HG02852 (cell line): ENCODE results near the gene DAB2IP.

Experiments used
- ATAC-seq: cut with Tn5 transposase; IDR thresholded peaks from one replicate; pipeline ENCODE4 v1.9.1; 2021; ENCODE audit warnings: mild to moderate bottlenecking, moderate library complexity; ENCODE audit not compliant: unreplicated experiment

DAB2IP gene

DNA sequence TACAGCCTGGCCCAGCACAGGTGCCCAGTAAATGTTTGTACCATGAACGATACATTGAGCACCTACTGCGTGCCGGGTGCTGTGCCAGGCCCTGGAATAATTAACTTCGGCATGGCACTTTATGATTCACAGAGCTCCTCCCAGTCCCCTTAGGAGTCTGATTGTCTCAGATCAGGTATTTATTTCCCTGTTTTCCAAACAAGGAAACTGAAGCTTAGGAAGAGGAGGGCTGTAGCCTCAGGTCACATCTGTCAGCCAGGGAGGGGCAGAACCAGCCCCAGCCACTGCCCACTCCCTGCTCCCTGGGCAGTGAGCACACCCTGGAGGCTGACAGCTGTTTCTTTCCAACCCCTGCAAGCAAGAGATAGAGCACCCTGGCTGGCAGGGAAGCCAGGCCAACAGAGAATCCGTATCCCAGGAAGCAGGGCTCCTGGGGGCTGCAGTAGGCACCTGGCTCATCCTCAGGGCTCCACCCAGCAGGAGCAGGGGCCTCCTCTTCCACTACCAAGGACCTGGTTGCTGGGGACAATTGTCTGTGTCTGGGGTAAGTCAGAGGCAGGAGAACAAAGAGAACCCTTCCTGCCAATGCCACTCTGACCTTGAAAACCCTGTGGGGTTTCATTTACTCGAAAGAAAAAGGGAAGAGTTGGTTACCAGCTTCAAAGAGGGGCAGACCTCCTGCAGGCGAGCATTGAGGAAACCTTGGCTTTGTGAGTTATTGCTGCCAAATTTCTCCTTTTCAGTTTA, 69.0 kb downstream of the DAB2IP start:
- ATAC-seq = no peak

DNA sequence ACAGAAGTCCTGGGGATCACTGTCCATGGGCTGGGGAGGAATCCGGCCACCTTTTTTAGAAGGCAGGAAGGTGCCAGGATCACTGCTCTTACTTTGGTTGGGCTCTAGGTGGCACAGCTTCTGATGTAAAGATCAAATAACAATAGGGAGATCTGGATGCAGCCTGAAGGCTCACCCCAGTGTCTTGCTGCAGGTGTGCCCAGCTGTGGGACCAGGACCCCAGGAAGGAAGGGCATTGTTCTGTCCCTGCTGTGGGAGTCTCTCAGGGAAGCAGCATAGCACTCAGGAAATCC, 69.6 kb downstream of the DAB2IP start:
- ATAC-seq = no peak

DNA sequence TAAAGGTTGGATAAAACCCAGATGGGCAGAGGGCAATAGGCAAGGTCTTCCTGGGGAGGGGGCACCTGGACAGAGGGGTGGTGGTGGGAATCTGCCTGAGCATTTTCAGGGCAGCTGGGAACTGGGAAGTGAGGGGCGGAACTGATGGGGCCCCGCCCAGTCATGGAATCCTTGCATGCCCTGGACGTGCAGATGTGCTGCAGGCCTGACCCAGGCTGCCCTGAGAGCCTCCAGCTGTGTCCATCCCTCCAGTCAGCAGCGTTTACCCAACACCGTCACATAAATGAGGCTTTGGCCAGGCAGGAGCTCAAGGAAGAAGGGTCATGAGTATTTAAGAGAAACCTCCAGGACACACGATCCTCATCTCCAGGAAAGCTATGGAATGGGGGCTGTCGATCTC, 70.3 kb downstream of the DAB2IP start:
- no peak for ATAC-seq

DNA sequence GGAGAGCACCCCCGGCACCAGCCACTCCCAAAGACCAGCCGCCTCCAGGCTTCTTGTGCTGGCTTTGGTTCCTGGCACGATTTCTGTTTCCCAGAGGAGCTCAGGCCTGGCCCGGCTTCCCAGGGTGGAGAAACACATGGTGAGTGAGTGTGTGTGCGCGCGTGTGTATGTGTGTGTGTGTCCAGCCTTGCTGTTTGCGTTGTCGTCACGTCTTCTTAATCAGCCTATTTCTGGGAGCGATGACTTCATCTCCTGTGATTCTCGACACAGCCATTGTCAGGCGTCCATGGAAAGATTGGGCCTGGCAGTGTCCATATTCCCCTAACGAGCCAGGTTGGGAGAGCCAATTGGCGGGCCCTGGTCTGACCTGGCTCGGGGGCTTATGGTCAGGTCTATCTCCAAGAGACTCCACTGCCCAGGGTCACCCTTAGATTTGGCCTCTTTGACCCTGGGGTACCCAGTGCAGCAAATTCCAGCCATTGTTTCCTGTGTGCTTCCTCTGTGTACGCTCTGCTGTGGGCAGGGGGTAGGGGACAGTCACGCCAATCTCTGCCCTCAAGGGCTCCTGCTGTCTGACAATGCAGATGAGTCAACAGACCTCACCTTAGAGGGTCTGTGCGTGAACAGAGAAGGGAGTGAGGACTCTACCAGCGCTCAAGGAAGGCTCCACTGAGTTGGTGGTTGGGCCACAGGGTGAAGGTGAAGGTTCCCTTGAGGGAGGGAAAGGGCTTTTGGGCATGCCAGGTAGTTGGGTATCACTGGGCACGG, 73.8 kb downstream of the DAB2IP start:
- no peak for ATAC-seq

DNA sequence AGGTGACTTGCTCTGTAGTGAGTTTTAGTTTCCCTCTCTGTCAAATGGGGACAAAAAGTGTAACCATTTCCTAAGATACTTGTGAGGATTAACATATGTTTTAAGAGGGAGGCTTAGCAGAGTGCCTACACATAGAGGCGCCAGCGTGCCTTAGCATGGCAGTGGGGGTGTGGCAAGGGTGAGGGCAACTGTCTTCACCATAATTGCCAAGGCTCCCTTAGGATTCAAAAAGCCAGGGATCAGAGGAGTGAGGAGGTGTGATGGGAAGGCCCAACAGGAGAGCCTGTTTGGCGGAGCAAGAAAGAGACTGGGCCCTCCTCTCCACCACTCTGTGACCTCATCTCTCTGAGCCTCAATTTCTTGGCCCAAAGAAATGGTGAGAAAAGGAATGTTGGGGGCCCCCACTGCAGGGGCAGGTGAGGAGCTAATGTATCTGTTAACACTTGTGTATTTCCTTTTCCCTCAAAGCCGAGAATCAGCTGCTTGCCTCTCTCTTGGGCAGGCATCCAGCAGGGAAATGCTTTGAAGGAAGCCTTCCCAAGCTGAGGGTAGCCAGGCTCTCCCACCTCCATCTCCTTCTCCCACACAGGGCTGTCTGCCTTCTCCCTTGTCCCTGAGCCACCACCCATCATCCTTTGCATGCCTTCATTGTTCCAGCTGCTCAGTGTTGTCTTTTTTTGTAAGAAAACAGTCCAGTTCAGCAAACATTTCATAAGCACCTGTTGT, 76.0 kb downstream of the DAB2IP start:
- ATAC-seq = no peak

DNA sequence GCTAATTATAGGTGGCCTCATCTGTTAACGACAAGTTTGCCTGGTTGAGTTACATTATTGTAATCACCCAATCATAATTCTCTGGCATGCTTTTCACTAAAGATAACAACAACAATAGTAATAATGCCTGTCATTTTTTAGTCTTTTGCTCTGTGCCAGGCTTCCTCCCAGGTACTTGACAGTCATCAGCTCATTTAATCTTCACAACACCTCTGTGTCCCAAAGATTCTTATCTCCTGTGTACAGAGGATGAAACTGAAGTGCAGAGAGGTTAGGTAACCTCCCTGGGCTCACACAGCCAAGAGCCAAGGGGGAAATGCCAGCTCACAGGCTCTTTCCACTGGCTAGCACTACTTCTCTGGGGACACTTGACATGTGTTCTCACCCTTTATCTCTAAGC, 77.5 kb downstream of the DAB2IP start:
- ATAC-seq = no peak

DNA sequence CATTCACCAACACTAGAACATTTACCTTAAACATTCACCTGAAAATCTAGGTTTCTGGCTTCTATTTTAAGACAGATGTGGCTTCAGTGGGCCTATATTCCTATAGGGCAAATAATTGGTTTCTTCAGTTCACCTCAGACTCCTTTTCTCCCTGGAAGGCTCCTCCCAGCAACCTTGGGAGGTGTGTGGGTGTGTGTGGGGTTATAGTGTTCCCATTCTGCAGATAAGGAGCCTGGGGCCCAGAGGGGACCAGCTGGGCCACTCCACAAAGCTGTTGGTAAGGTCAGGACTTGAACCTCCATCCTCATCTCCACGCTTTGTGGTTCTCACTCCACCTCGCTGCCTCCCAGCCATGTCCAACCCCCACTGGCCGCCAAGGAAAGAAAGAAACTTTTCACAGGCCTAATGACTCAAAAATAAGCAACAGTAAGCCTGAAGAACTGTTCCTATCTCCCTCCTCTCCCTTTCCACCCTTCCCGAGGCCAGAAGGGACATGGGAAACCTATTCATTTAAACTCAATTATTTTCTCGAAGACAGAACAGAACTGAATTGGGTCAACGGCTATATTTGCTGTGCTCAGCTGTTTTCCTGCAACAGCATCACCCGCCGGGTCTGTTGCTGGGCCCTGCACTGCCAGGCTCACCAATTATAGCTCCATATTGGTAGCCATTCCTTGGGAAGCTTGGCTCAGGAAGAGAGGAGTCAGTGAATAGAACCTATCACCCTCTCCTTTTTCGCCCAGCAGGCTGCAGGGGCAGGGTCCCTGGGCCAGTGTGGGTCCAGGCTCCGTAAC, 78.5 kb downstream of the DAB2IP start:
- no peak for ATAC-seq

DNA sequence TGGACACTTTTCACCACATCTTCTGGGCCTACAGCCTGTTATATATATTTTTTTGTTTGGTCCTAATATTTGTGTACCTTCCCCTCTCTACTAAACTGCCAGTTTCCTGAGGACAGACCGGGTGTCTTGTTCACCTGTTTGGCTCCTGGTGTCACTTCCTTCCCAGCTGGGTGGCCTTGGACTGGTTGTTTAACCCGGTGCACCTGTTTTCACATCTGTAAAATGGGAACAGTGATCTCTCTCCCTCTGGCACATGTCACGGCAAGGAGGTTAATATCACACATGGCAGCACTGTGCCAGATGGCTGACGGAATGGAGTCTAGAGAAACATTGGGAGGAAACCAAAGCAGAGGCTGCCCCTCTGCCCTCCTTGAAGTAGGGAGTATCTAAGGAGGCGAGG, 79.7 kb downstream of the DAB2IP start:
- ATAC-seq = no peak

DNA sequence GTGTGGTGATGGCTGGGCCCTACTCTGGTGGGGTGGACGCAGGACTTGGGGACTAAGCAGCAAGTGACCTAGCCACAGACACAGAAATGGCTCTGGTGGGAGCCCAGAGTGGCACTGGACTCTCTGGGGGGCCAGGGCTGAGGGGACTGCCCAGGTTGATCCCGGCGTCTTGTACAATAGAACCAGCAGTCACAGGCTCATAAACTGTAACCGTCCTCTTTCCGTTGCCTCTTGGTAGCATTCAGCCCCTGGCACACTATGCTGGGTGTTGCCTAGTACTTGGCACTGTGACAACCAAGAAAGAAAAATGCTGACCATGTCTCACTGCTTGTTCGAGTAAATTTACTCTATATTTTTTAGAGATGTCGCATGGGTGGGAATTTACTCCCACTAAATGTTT, 80.5 kb downstream of the DAB2IP start:
- no peak for ATAC-seq

DNA sequence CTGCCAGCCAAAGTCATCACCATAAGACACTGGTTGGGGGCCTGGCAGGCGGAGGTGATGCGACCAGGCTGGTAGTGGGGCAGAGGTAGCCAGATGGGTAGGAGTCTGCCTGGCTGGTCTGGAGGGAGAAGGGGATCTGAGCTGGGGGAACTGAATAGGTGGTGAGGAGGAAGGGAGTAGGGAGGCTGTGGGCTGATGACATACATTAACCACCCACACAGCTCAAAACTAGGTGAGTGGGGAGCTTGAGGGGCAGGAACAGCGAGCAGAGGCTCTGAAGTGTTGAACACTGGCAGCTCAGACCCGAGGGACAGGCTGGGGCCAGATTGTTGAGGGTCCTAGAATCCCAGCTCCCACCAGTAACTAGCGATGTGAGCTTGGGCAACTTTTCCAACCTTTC, 81.0 kb downstream of the DAB2IP start:
- ATAC-seq = no peak

DNA sequence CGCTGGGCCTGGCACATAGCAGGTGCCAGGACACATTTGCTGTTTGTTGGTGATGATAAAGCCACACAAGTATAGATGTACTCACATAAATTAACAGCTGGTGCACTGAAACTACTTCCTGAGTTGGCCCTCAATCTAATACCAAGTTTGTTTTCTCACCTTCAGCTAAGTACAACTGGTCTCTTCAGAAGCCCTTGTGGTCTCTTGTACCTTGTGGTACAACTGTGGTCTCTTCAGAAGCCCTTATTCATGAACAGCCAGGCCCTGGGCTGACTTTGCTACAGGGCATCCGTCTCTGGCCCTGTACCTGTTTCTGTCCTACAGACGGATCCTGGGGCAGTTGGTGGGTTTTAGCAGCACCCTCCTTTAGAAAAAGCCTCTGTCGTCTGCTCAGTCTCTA, 81.5 kb downstream of the DAB2IP start:
- no peak for ATAC-seq

DNA sequence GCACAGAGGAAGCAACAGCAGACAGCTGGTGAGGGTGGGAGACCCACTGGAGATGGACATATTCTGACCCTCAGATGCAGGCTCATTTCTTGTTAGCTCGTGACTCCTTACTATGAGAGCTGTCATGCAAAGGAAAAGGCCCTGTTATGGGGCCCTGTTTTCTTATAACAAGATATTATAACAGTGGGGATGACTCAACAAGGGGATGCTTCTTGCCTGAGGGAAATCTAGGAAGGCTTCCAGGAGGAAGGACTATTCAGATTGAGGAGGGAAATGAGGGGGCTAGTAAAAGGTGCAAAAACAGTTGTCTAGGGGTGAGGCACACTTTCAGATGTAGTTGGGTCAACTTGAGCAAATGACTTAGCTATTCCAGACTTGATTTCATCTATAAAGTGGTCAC, 83.0 kb downstream of the DAB2IP start:
- ATAC-seq = no peak

DNA sequence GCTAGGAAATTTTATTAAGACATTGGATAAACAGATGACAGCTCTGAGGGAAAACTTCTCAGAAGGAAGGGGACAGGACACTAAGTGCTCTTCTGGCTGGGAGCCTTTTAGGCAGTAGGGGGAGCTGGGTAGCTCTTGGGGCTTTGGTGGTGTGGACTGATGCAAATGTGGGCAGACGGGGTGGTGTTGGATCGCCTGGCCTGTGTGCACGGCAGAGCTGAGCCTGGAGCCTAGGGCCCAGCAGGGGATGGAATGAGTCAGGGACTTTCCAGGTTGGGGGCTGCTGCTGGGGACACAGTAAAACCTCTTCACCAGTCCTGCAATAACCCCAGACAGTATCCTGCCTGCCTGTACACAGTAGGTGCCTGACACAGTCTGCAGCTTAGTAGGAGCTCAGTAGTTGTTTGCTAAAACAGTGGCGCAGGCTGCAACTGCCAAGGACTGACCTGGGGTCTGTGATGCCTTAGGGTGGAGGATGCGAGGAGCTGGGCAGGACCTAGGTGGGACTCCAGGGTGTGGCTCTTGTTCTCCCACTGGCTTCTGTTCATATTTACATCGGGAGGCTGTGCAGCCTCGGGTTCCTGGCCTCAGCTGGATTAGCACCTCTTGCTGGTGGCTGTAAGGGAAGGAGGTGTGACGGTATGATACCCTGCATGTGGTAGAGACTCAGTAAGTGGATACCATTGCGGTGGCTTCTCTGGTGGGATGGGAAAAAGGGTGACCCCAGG, 83.8 kb downstream of the DAB2IP start:
- ATAC-seq = peak; percentile 72

DNA sequence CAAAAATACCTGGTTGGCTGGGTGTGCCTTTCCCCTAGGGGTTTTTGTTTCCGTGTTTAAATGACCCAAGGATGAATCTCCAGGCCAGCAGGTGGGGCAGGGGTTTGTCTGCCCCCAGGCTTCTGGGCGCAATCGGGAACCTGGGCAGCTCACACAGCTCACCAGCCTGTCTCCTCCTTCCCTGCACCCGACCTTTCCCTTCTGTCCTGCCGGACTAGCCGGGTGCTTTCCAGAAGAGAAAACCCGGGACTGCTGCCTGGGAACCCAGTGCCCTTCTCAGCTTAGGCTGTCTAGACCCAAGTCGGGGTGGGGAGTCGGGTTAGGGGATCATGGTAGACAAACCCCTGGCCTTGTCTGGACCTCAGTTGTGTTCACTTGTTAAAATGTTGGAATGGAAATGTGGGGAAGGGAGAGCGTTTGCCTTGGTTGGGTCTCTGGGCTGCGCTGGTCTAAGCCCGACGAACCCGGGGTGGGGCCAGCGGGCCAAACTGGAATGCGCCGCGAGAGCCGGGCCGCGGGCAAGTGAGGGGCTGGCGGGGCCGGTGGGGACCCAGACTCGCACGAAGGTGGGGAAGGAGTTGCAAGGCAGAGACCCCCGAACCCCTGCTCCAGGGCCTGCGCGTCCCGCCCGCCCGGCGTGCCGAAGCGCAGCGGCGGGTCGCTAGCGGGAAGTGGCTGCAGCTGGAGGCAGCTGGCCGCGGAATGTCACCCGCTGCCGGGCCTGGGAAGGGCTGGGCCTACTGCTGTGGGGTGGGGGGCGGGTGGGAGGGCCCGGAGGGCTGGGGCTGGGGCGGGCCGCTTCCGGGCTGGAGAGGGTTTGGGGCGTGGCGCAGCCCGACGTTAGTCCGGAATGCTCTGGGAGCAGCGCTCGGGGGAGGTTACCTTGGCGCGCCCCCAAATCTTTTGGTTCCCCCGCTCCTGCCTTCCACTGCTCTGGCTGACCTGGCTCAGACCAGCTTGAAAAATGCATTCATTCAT, 84.6 kb downstream of the DAB2IP start:
- no peak for ATAC-seq

DNA sequence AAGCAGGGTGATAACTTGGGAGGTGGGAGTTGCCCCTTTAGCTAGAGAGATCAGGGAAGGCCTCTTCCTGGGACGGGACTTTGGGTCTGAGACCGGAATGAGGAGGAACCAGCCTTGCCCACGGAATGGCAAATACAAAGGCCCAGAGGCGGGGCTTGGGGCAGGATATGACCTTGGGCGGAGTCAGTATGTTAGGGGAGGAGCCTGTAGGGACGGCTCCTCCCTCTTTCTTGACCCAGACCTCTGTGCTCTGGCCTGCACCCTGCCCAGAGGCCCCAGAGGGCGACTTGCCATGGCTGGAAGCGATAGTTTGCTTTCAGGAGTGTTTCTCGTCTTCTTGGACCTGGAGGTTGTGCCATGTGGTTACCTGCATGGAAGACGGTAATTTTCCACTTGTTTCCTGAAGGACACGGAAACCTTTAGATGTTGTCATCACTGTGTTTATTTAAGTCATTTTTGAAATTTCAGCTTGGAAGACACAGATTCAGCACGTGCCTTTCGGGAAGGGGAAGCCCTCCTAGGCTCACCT, 85.6 kb downstream of the DAB2IP start:
- no peak for ATAC-seq

DNA sequence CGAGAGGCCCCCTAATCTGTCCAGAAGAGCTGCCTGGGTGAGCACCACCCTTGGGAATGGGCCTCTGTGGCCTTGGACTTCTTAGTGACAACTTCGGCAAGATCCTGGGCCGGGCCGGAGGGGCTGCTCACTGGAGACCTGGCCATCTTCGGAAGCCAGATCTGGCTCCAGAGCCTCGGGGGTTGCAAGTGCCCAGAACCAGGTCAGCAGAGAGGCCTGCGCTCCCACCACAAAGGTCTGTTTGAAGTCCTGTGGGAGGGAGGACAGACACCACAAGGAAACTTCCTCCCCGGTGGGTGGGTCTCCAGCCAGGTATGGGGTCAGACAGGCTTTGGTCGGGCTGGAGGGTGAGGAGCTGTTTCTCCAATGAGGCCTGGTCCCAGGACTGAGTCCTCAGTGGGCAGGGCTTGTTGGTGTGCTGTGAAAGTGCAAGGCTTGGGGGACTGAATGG, 86.1 kb downstream of the DAB2IP start:
- no peak for ATAC-seq

DNA sequence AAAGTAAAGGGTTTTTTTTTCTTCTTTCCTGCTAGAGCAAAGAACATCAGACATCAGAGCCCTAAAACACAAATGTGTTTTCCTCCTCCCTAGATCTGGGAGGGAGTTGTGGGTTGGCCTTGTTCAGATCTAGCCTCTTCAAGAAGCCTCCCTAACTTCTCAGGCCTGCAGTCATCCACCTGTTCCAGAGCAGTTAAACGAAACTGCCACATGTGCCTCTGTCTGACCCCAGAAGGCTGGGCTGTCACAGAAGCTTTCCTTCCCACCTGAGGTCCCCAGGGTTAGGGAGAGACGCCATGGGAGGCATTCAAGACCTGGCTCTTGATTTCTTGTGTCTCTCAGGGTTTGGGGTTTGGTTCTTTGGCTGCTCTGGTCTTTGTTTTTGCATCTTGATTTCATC, 87.0 kb downstream of the DAB2IP start:
- no peak for ATAC-seq

DNA sequence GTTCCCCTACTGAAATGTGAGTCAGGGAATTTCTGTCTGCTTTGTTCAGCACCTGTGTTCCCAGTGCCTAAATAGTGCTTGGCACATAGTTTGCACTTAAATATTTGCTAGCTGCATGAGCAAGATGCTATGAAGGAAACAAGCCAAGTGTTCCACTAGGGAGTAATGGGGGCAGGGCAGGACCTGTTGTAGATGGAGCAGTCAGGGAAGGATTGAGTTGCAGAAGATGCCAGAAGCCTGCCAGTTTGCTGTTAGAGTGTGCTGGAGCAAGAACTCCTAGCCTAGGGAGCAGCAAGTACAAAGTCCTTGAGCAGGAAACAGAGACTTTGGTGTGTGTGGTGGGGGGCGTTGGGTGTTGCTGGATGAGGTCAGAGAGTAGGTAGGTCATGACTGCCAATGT, 87.5 kb downstream of the DAB2IP start:
- no peak for ATAC-seq

DNA sequence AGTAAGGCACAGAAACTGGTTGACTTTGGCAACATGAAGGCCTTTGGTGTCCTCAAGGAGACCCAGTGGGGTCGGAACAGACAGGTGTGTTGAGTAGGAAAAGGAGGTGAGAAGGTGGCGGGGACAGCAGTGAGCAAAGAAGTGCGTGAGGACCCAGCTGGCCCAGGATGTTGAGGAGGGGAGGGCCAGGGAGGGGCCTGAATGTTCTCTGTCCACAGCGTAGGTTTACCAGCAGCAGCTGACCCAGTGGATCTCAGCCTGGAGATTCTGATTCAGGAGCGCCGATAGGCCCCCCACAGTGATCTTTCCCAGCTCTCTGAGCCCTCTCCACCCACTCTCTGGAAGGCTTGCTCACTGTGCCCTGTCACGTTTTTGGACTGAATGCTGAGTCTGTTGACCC, 88.5 kb downstream of the DAB2IP start:
- ATAC-seq = no peak
